ENCODE results near the gene NAALADL2. TPM values are rescaled to one million over a fixed set of nuclear protein-coding genes. Genes with fewer than 3 reads are reported as not detected.

The NAALADL2 gene
- total RNA-seq, 1 donor from 2014 or later, result not detected

DNA sequence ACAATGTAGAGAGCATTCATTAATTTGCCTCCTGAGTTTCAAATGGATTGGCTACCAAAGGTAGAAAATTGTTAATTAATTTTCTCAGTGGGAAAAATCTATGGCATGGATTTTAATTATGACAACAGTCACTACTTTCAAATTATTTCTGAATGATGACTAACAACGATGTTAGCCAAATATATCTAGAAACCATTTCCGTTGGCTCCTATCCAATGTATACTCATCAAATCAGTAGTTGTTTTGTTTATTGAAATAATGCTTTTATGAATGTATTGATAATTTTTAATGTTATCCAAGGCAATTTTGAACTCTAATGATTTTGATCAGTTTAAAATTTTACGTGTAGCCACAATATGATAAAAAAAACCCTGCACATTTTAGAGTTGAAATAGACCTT, 333.4 kb downstream of the NAALADL2 start:
- Mint-ChIP-seq H3K27ac (no peak overlapping the region), H3K36me3 (ENCODE audit: low read depth) (no peaks in the 10 kb centered on the region), H3K4me3 (no peak overlapping the region), H3K4me1 (ENCODE audit: low read depth) (no peaks in the 10 kb centered on the region), H3K9me3 (peaks cover 9% of the 10 kb centered on the region), H3K27me3 (ENCODE audit: insufficient read depth) (no peaks in the 10 kb centered on the region)
- DNase-seq (ENCODE audit: low spot score), result no peak
- intact Hi-C loops (cut with micrococcal nuclease), result no loop called here

GRCh38 chr3:175193815-175194518, 334.8 kb downstream of the NAALADL2 start:
- intact Hi-C loops (cut with micrococcal nuclease), result no loop called here
- H3K27ac Mint-ChIP-seq, result no peak overlapping the region
- H3K4me3 Mint-ChIP-seq, result no peak overlapping the region
- H3K4me1 Mint-ChIP-seq (ENCODE audit: low read depth), result no peaks in the 10 kb centered on the region
- peaks cover 9% of the 10 kb centered on the region for H3K9me3 Mint-ChIP-seq
- no peaks in the 10 kb centered on the region for H3K27me3 Mint-ChIP-seq (ENCODE audit: insufficient read depth)
- no peak for DNase-seq (ENCODE audit: low spot score)
- no peaks in the 10 kb centered on the region for H3K36me3 Mint-ChIP-seq (ENCODE audit: low read depth)

DNA sequence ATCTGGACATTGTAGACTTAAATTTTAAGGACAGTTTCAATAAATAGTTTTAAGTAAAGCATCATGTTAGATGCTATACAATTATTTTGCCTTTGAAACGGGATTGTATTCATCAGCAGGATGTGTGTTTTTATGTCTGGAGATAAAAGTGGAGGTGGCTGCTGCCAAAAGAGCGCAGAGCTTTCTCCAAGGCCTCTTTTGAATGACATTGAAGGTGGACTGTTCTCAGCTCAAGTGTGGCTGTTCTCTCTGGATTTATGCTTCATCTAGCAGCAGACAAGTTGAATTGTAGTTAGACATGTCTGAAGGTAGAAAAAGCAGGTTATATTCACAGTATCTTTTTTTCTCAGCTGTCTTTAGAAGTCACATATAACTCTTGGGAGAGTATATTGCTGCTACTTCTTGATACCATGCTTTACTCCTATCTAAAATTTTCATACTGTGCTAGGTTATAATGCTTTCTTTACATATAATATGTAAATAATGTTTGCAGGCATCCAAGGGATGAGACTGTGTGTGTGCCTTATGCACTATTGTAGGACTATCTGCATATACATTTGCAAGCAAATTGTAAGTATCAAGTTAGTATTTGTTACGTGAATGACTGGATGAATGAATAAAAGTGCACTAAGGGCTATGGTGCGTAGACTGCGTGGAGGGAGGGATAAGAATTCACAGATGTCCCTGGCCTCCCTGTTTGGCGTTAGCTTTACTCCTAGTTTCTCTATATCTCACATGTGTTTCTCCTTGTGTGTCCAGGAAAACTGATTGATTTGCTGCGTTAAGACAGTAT, 340.1 kb downstream of the NAALADL2 start:
- Mint-ChIP-seq H3K4me1 (ENCODE audit: low read depth) (no peaks in the 10 kb centered on the region), H3K4me3 (no peak overlapping the region), H3K9me3 (peaks cover 9% of the 10 kb centered on the region), H3K36me3 (ENCODE audit: low read depth) (no peaks in the 10 kb centered on the region), H3K27me3 (ENCODE audit: insufficient read depth) (no peaks in the 10 kb centered on the region), H3K27ac (no peak overlapping the region)
- intact Hi-C loops (cut with micrococcal nuclease), result no loop called here
- no peak for DNase-seq (ENCODE audit: low spot score)

- H3K36me3 Mint-ChIP-seq (ENCODE audit: low read depth), result no peaks in the 10 kb centered on the region
- intact Hi-C loops (cut with micrococcal nuclease), result no loop called here
- H3K27me3 Mint-ChIP-seq (ENCODE audit: insufficient read depth), result no peaks in the 10 kb centered on the region
Measured at GRCh38 chr3:175199961-175200360, 340.8 kb downstream of the NAALADL2 start.

DNA sequence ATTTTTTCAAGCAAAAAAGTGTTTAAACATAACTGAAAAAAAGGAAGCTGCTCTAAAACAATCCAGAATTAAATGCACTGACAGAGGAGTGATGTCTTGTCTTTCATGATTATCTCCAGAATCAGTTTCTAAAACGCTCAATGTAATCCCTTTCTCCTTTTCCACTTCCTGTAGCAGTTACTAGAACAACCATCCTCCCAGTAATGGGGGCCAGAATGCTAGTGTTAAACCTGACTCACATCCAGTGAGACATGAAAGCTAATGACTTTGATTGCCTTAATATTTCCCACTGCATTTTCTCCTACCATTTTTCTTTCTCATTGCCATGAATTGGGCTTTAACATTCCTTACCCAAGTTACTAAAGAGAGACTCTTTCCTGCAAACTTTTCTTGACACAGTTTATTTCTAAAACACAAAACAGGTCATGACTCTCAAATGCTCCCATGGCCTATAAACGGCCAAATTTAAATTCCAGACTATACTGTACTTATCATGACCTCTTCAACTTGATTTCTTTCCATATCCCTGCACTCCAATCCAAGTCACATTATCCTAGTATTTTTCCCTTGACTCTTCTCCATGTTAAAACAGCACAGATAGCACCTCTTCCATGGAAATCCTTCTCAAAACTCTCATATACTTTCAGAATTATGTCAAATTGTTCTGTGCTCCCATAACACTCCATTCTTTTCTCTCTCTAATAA, 341.4 kb downstream of the NAALADL2 start:
- intact Hi-C loops (cut with micrococcal nuclease), result no loop called here
- Mint-ChIP-seq H3K9me3 (peaks cover 11% of the 10 kb centered on the region), H3K36me3 (ENCODE audit: low read depth) (no peaks in the 10 kb centered on the region), H3K4me3 (no peak overlapping the region), H3K27ac (no peak overlapping the region), H3K4me1 (ENCODE audit: low read depth) (no peaks in the 10 kb centered on the region), H3K27me3 (ENCODE audit: insufficient read depth) (no peaks in the 10 kb centered on the region)
- no peak for DNase-seq (ENCODE audit: low spot score)

More at GRCh38 chr3:175199961-175200360, 340.8 kb downstream of the NAALADL2 start:
- Mint-ChIP-seq H3K4me1 (ENCODE audit: low read depth) (no peaks in the 10 kb centered on the region), H3K4me3 (no peak overlapping the region), H3K9me3 (peaks cover 11% of the 10 kb centered on the region), H3K27ac (no peak overlapping the region)
- DNase-seq (ENCODE audit: low spot score), result no peak

DNA sequence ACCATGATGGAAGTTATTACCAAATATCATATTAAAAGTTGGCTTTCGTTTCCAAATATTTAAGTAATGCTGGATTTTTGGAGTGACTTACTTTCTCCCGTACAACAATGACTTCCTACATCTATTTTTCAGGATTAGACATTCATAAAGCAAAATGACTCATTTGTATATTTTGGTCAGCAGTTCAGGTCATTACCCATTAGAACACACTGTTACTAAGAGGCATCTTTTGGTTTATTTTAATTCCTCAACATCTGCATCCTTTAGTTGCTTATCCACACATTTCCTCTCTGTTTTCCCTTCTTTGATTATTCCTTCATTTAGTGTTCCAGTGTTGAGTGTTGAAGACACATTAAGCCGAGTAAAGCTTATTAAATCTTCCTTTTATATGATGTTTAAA, 348.2 kb downstream of the NAALADL2 start:
- no peak overlapping the region for H3K4me3 Mint-ChIP-seq

DNA sequence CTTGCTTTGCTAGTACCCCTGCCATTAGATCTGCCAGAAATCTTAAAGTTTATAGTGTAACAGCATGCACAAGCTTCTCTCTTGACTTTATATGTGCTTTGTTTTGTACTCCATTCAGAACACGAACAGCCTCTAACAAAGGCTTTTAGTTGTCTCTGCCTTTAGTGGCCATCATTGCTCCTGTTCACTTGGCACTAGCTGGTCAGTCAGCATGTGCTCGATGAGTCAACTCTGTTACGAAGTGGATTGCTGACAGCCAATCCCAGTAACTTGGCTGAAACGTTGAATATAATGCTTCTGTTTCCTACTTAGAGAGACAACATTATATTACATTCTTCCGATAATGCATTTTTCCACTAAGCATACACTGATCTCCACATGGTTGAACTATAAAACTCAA, 349.2 kb downstream of the NAALADL2 start:
- intact Hi-C loops (cut with micrococcal nuclease), result no loop called here
- Mint-ChIP-seq H3K36me3 (ENCODE audit: low read depth) (no peaks in the 10 kb centered on the region), H3K4me3 (no peak overlapping the region), H3K9me3 (peaks cover 10% of the 10 kb centered on the region), H3K4me1 (ENCODE audit: low read depth) (no peaks in the 10 kb centered on the region), H3K27ac (no peak overlapping the region), H3K27me3 (ENCODE audit: insufficient read depth) (no peaks in the 10 kb centered on the region)
- no peak for DNase-seq (ENCODE audit: low spot score)

More for the DNA sequence above, 348.2 kb downstream of the NAALADL2 start:
- DNase-seq (ENCODE audit: low spot score), result no peak
- Mint-ChIP-seq H3K27me3 (ENCODE audit: insufficient read depth) (no peaks in the 10 kb centered on the region), H3K36me3 (ENCODE audit: low read depth) (no peaks in the 10 kb centered on the region), H3K9me3 (peaks cover 11% of the 10 kb centered on the region), H3K27ac (no peak overlapping the region), H3K4me1 (ENCODE audit: low read depth) (no peaks in the 10 kb centered on the region)
- intact Hi-C loops (cut with micrococcal nuclease), result no loop called here

- Mint-ChIP-seq H3K9me3 (no peaks in the 10 kb centered on the region), H3K27me3 (ENCODE audit: insufficient read depth) (no peaks in the 10 kb centered on the region), H3K36me3 (ENCODE audit: low read depth) (no peaks in the 10 kb centered on the region), H3K4me3 (no peak overlapping the region), H3K27ac (no peak overlapping the region), H3K4me1 (ENCODE audit: low read depth) (no peaks in the 10 kb centered on the region)
- no peak for DNase-seq (ENCODE audit: low spot score)
- intact Hi-C loops (cut with micrococcal nuclease), result no loop called here
Measured at GRCh38 chr3:175211466-175211865, 352.3 kb downstream of the NAALADL2 start.

DNA sequence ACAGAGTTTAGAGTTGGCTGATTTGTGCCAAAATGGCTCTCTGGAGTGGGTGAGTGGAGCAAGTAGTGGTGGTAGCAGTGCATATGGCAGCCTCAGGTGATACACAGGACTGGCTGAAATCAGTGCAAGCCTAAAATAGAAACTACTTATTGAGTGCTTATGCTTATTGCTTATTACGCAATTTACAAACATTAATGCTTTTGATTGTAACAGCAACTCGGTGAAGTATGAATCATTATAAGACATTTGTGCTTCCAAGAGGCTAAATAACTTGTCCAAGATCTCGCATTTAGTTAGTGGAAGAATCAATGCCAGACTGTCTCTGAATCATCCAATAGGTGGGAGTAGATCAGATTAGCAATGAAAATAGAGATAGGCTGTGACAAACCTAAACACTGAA, 353.8 kb downstream of the NAALADL2 start:
- Mint-ChIP-seq H3K4me1 (ENCODE audit: low read depth) (no peaks in the 10 kb centered on the region), H3K4me3 (no peak overlapping the region), H3K27me3 (ENCODE audit: insufficient read depth) (no peaks in the 10 kb centered on the region), H3K9me3 (no peaks in the 10 kb centered on the region), H3K36me3 (ENCODE audit: low read depth) (no peaks in the 10 kb centered on the region), H3K27ac (no peak overlapping the region)
- no peak for DNase-seq (ENCODE audit: low spot score)
- intact Hi-C loops (cut with micrococcal nuclease), result no loop called here

DNA sequence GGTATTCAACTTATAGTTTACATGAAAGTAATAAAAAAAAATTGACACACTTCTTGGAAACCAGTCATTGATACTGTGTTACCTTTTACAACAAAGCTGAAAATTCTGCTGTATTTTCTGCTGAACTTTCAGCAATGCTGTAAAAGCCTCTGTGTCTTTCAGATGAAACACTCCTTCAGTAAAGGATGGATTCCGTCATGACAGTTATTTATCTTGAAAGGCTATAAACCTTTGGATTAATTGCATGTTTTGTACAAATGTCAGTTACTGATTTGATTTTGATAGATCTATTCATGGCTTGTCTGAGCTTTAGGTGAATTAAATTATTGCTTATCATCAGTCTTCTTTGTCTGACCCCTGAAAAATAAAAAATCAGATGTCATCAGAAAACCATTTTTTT, 355.1 kb downstream of the NAALADL2 start:
- no peak overlapping the region for H3K4me3 Mint-ChIP-seq
- no peak overlapping the region for H3K27ac Mint-ChIP-seq
- no peaks in the 10 kb centered on the region for H3K36me3 Mint-ChIP-seq (ENCODE audit: low read depth)
- no peaks in the 10 kb centered on the region for H3K4me1 Mint-ChIP-seq (ENCODE audit: low read depth)
- DNase-seq (ENCODE audit: low spot score), result no peak
- intact Hi-C loops (cut with micrococcal nuclease), result no loop called here
- no peaks in the 10 kb centered on the region for H3K9me3 Mint-ChIP-seq
- no peaks in the 10 kb centered on the region for H3K27me3 Mint-ChIP-seq (ENCODE audit: insufficient read depth)

DNA sequence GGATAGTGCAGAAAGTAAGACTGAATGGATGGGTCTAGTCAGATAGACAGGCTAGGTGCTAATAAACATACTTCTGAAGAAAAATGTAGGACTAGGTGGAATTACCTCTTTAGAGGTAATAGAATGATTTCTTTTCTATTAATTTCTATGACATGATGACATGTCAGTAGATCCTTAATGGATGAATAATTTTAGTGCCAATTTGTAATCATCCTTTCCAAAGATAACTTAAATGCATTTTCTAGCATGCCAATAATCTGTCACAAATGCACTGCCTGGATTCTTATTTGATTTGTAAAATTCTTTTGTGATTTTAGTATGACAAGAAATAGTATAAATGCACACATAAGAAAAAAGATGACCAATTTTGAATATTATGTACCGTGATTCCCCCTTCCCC, 356.7 kb downstream of the NAALADL2 start:
- no peak overlapping the region for H3K27ac Mint-ChIP-seq
- H3K27me3 Mint-ChIP-seq (ENCODE audit: insufficient read depth), result no peaks in the 10 kb centered on the region
- no peaks in the 10 kb centered on the region for H3K9me3 Mint-ChIP-seq
- intact Hi-C loops (cut with micrococcal nuclease), result no loop called here
- no peak for DNase-seq (ENCODE audit: low spot score)
- no peaks in the 10 kb centered on the region for H3K36me3 Mint-ChIP-seq (ENCODE audit: low read depth)
- H3K4me1 Mint-ChIP-seq (ENCODE audit: low read depth), result no peaks in the 10 kb centered on the region
- no peak overlapping the region for H3K4me3 Mint-ChIP-seq

GRCh38 chr3:175222356-175222755, 363.2 kb downstream of the NAALADL2 start:
- Mint-ChIP-seq H3K4me3 (no peak overlapping the region), H3K27ac (no peak overlapping the region), H3K9me3 (no peaks in the 10 kb centered on the region), H3K36me3 (ENCODE audit: low read depth) (no peaks in the 10 kb centered on the region), H3K27me3 (ENCODE audit: insufficient read depth) (no peaks in the 10 kb centered on the region), H3K4me1 (ENCODE audit: low read depth) (no peaks in the 10 kb centered on the region)
- no peak for DNase-seq (ENCODE audit: low spot score)
- intact Hi-C loops (cut with micrococcal nuclease), result no loop called here

- Mint-ChIP-seq H3K4me1 (ENCODE audit: low read depth) (no peaks in the 10 kb centered on the region), H3K27ac (no peak overlapping the region), H3K9me3 (no peaks in the 10 kb centered on the region), H3K4me3 (no peak overlapping the region), H3K36me3 (ENCODE audit: low read depth) (no peaks in the 10 kb centered on the region), H3K27me3 (ENCODE audit: insufficient read depth) (no peaks in the 10 kb centered on the region)
- intact Hi-C loops (cut with micrococcal nuclease), result no loop called here
- DNase-seq (ENCODE audit: low spot score), result no peak
Measured at GRCh38 chr3:175224051-175224450, 364.9 kb downstream of the NAALADL2 start.
